GM21381 (cell line): ENCODE data around the gene DFFB.

Experiments
- ATAC-seq: cut with Tn5 transposase; IDR thresholded peaks from one replicate; pipeline ENCODE4 v1.9.1; 2021; ENCODE audit warnings: mild to moderate bottlenecking, moderate library complexity; ENCODE audit not compliant: unreplicated experiment

DFFB gene

DNA sequence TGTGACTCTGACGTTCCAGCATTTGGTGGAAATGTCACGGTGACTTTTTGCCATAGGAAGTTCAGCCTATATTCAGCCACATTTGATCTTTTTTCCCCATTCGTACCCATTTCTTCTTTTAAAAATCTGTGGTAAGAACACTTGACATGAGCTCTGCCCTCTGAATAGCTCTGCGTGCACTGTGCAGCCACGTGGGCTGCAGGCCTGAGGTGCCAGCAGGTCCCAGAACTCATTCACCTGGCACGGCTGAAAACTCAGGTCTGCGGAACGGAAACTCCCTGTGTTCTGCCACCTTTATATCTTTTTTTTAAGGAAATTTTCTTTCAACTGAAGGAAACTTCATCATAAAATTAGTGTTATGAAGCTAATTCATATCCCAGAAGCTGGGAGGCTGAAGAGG lies 28.9 kb upstream of the DFFB start:
- no peak for ATAC-seq

DNA sequence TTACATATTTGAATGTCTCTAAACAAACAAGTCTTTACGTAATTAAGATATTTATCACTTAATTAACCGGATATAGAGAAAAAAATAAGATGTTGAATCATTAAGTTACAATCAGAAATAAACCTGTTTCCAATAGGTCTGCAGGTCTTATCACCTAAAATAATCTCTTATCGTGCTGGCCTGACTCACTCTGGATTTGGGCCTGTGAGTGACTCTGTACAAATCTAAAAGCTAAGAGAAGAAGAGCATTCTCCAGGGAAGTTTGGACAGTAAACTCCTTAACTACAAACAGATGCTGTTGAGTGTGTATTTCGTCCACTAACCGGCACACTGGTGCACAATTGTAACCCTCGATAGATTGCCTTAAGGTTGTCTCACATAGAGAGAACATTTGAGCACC lies 25.6 kb upstream of the DFFB start:
- ATAC-seq, result no peak

DNA sequence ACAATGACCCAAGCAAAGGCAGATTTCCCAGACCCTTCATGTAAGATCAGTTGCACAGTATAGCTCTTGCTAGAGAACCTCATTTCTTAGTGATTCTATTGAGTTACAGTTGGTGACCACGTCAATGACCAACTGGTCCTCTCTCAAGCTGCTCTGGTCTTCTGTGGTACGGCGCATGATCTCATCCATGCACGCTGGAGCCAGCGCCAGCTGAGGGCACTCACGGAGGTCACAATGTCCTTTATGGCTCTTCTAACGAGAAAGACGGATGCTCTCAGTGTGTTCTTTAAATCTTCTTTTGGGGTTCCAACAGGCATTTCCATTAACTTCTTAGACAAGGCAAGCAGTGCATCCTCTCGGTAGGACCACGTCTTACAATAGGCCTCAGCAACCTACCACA lies 22.6 kb upstream of the DFFB start:
- no peak for ATAC-seq

DNA sequence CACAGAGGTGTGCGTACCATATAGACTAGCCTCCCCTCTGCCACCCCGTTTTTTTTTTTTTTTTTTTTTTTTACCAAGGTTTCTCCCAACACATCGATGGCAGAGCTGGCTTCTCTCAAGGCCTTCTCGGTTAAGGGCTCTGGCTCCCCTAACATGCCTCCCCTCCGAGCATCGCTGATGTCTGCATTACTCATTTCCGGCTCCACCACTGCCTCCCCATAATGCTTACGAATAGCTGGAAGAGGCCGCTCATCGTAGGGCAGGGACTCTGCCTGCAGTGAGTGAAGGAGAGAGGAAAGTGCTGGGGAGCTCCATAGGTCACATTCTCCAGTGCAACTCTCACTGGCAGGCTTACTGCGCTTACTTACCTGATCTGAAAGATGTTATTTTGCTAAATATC lies 20.9 kb upstream of the DFFB start:
- no peak for ATAC-seq

DNA sequence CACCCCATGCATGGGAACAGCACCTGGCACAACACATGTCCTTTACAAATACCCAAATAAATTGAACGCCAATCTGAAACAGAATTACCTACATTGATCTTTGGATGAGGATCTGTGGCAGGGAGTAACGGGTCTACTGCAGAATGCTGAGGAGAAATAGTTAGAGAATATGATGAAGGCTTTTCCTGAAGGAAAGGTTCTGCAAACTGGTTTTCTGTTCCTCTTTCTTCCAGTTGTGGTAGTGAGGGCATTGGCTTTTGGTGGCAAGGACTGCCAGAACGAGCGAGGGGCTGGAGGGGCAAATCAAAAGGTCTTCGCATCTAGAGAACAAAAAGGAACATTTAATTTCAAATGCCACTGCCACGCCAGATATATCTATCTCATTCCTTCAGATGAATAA lies 20.1 kb upstream of the DFFB start:
- no peak for ATAC-seq

DNA sequence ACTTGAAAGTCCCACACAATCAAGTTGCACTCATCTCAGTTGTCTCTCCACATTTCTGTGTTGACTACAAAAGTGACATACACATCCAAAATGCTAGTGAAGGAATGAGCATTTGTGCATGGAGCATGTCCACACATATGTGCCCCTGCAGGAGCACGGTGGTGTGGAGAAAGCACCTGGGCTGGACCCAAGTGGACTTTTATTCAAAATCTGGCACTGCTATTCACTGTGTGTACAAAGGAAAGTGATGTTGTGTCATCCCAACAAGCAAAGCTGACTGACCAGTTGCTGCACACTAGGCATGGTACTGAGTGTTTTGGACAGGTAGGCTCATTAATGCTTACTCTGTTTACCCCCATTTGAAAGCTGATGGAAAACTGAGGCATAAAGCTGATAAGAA lies 19.6 kb upstream of the DFFB start:
- no peak for ATAC-seq

DNA sequence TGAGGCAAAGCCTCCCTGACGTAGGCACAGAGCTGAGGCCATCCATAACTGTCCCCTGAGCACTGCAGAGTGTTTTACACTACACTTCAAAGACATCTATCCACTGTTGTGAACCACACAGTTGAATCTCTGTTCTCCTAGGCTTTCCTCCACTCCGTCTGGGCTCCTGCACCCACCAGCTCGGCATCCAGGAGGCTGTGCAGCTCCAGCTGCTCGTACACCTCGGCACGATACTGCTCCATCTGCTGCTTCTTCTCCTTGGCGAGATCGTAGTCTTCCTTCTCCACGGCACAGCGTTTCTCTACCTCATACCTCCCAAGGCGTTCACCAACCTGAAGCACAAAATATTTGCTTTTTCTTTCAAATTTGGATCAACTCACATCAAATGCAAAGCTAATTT lies 18.5 kb upstream of the DFFB start:
- no peak for ATAC-seq

DNA sequence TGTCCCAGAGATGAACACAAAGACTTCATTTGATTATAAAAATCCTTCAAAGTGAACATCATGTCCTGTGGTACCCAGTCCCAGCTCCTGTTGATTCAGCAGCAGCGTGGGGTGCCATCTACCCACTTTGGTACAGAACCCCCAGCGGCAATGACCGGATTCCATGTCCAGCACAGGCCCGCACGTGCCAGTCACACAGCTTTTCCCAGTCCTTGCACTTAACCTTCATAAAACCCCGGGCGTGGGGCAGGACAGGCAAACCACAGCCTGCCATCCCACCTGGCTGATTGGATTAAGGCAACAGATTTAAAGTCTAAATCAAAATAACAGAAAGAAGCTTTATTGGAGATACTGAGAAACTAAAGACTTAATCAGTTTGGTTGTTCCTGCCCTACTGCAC lies 15.8 kb upstream of the DFFB start:
- no peak for ATAC-seq

DNA sequence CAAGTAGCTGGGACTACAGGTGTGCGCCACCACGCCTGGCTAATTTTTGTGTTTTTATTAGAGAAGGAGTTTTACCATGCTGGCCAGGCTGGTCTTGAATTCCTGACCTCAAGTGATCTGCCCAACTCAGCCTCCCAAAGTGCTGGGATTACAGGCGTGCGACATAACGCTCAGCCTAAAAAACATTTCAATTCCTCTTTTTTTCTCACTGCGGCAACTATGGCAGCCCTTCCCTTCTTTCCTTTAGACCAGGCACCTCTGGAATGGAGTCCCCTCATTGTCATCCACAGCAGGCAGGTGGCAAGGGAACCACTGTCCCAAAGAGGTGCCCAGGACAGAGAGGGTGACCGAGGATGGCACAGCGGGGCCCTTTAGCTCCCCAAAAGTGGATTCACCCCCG lies 14.4 kb upstream of the DFFB start:
- no peak for ATAC-seq

DNA sequence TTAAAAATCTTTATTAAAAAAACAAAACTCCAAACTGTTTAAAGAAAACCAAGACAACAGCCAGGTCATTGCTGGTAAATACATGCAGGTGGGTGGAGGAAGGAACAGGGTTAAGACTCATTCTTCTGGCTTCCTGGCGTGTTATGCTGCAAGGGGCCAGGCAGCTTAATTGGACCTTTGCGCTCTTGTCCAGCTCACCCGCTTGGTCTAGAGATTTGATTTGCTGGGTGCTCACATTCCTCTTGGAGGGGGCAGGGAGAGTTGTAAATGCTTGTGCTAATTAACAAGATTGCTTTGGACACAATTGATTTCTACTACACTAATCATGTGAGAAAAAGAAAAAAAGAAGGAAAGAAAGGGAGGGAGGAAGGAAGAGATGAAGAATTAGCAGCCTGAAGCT lies 10.7 kb upstream of the DFFB start:
- ATAC-seq, result no peak

DNA sequence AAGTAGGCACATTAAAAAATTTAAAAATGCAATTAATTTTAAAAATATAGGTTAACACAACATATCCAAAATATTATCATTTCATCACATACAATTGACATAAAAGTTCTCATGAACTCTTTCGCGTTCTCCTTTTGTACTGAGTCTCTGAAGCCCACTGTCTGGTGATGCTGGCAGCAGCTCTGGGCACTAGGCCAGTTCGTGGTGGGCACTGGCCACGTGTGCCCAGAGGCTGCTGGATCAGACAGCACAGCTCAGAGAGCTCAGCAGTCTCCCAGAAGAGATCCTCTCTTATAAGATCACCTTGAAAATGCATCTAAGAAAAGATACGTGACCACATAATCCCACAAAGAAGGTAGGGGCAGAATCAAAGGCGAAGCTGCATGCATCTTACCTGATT lies 10.2 kb upstream of the DFFB start:
- no peak for ATAC-seq

DNA sequence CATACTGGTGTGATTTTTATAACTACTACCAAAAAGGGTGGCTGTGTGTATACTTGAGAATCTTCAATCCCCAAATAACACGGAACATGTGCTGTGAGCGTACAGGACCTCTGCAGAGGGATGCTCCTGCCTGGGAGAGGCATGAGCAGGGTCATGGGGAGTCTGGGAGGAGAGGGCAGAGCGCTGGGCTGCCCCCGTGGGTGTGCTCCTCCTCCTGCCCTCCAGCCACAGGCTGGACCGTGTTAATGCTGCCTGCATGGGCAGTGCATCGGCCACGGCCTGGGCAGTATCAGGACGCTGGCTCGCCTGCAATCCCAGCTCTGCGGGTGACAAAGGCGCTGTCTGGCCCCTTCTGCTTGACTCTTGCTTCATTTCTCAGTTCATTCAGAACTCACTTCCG lies 6.4 kb upstream of the DFFB start:
- no peak for ATAC-seq

DNA sequence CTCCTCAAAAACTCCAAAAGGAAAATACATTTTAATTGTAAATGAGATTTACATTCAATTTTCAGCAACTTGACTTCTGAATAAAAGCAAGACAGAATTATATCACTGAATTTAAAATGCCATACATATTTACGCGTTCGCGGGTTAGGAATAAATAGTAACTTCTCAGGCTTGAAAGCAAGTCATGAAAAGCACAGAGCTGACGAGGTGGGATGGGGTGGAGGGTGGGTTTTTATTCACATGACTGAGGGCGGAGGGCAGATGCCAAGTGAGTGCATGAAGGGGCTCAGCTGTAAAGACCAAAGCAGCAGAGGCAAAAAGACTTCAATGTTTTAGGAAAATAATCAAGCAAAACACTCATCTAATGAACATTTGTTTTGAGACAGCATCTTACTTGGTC lies 6.0 kb upstream of the DFFB start:
- no peak for ATAC-seq

DNA sequence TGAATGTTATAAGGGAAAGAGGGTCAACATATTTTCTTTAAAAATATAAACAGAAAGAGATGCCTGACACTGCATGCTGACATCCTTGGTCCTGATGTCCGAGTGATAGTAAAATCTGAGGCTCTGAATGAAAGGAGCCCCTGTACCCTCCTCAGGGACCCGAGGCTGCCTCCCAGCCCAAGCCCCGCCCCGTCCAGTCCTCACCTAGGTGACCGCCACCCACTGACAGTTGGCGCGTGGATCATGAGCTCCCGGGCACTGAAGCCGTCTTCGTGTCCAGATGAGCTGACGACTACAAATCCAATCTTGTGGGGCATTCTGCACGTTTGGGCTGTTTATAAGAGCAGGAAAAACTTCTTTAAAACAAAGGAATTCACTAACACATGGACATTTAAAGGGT lies 5.2 kb upstream of the DFFB start:
- no peak for ATAC-seq

DNA sequence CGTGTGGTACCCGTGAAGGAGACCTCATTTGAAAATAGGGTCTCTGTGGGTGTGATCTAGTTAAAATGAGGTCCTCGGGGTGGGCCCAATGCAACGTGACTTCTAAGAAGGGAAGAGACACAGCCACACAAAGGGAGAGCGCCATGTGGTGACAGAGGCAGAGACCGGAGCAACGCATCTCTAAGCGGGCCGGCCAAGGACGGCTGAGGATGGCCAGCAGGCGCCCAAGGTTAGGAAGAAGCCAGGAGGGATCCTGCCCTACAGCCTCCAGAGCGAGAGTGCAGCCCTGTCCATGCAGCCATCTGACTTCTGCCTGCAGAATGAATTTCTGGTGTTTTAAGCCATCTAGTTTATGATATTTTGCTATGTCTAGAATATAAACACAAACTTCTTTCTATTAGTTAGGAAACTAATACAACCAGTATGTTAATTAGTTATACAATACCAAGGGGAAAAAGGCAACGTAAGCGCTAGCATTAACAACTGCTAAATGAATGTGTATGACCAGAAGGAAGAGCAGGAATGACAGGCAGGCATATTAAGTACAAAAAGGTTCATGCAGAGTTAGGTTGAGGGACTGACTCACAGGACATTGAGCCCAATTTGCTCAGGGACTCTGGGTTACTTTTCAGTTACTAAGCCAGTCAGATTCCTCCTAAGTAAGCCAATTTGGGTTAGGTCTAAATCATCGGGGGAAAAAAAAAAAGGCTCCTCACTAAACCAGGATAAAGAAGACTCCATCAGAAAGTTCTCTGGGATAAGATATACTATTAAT lies 4.4 kb upstream of the DFFB start:
- no peak for ATAC-seq

DNA sequence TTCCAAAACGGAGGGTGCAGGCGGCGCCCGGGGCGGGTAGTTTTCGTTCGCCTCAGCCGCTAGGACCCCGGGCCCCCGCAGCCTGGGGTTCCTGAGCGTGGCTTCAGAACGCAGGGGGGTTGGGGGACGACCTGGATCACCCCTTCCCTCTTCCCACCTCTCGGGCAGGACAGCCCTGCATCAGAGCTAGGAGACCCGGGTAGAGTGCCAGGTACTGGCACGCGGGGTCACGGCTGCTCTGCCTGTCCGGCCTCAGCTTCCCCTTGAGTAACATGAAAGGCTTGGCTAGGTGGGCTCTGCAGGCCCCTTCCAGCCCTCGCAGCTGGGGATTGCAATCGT lies 484 bp downstream of the DFFB start:
- ATAC-seq, result no peak

DNA sequence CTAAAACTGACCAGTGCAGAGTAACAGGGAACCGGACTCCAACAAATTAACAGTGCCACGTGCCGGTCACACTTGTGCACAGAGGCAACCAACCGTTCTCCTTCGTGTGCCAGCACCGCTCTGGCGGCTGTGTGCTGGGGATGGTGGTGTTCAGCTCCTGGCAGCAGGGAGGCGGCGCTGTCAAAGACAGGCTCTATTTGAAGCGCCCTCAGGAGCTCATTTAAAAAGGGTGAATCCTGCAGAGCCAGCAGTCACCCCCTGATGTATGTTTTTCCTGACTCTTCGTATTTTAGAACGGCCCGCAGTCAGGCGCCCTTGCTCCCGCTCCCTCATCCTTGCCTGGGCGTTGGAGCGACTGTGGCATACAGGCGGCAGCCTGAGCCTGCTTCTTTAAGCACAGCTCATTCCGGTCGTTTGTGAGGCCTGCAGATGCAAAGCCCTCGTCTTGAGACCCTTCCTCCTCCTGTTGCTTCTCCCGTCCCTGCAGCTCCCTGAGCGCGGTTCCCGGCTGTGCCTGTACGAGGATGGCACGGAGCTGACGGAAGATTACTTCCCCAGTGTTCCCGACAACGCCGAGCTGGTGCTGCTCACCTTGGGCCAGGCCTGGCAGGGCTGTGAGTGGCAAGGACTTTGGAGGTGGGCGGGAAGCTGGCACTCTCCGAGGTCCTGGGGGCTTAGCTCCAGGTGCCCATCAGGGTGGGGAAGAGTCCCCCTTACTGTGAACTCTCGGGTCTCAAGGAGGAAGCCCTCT lies 1.1 kb downstream of the DFFB start:
- no peak for ATAC-seq

DNA sequence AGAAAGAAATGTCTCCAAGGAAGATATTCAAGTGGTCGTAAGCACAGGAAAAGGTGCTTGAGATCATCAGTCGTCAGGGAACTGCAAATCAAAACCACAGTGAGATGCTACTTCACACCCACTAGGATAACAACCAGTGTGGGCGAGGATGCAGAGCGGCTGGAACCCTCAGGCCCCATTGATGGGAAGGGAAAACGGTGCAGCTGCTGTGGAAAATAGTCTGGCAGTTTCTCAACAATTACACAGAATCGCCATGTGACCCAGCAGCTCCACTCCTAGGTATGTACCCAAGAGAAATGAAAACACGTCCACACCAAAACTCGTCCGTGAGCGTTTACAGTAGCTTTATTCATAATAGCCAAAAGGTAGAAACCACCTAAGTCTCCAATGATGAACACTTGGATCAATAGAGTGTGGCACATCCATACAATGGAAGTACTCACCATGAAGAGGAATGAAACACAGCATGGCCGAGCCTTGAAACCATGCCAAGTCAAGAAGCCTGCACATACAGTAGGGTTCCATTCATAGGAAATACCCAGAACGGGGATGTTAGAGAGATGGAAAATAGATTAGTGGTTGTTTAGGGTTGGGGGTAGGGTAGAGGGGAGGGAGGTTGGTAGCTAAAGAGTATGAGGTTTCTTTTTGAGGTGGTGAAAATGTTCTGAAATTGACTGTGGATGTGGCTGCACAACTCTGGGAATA lies 6.1 kb downstream of the DFFB start:
- no peak for ATAC-seq

DNA sequence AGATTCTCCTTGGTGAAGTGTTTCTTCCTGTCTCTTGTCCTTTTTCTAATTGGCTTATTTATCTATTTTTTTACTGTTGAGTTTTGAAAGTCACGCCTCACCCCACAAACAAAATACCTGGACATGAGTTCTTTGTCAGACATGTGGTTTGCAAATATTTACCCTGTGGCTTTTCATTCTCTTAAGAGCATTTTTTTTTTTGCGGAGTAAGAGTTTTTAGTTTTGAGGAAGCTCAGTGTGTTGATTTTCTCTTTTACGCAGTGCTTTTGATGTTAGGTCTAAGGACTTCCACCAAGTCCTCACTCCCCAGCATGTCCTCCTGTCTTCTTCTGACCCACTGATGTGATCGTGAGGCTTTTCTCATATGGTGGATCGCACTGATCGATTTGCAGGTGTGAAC lies 7.6 kb downstream of the DFFB start:
- no peak for ATAC-seq

DNA sequence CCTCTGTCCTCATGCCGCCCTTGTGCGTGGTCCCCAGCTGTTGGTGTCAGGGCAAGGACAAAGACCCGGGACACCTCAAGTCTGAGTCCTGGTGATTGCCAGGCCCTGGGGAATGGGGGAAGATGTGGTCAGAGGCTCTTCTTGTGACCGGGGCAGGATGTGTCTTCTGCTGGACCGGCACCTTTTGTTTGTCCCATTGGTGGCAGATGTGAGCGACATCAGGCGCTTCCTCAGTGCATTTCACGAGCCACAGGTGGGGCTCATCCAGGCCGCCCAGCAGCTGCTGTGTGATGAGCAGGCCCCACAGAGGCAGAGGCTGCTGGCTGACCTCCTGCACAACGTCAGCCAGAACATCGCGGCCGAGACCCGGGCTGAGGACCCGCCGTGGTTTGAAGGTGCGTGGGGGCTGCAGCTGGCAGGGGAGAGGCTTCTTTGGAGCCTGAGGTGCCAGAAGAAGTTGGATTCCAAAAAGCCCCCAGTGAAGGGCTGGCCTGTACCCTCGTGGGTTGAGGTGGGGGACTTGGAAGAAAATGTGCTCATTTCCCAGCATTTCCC lies 8.4 kb downstream of the DFFB start:
- no peak for ATAC-seq

DNA sequence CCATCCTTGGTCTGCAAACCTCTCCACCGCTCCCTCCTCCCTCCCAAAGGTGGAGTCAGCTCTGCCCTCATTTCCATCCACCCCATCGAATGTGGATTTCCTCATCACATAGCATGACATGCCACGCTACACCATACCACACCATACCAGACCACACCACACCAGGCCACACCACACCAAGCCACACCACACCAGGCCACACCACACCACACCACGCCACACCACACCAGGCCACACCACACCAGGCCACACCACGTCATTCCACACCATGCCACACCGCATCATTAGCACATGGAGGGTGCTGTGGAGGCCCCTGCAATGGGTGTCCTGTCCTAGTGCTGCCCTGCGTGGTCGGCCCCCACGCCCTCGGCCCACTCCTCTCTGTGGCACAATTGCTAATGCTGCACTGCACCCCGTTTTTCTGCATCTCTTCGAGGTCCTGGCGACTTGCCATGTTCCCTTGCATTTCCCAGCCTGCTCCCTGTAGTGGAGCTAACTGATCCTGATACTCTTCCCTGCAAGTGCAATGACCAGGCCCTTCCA lies 11.3 kb downstream of the DFFB start:
- ATAC-seq, result no peak
